Keratinocyte (primary cell): Measurements from ENCODE around the gene KRTAP25-1.

Source experiments
- CTCF ChIP-seq, 3 experiments: IDR thresholded peaks in 1 of 3; conservative IDR thresholded peaks in 1 of 3; optimal IDR thresholded peaks in 1 of 3; 2 replicates in 2 of 3; 3 replicates in 1 of 3; pipeline versions ENCODE3 to v1.5.1; 2011; ENCODE audit warnings: low read length in 3 of 3, mild to moderate bottlenecking in 3 of 3, moderate library complexity in 2 of 3, control low read depth in 1 of 3, inconsistent platforms in 1 of 3; ENCODE audit not compliant: insufficient read depth in 2 of 3; ENCODE audit errors: extremely low read depth in 1 of 3
- EZH2 ChIP-seq: IDR thresholded peaks from one replicate; pipeline ENCODE4 v1.6.1; 2012; ENCODE audit warnings: inconsistent platforms, mild to moderate bottlenecking, low read length, moderate library complexity

- TF ChIP-seq CTCF (optimal IDR thresholded peaks at IDR 0.05 in 1 of 3, IDR thresholded peaks at IDR 0.05 in 1 of 3, conservative IDR thresholded peaks at IDR 0.05 in 1 of 3; ENCODE audit: extremely low read depth in 1 of 3, insufficient read depth in 2 of 3, low read length in 3 of 3), result no peak
- TF ChIP-seq EZH2, result no peak
Measured at GRCh38 chr21:30315701-30316100, 26.4 kb upstream of the KRTAP25-1 start.
